HG02678 (cell line): ENCODE data around the gene ESCO1.

Experiments used
- ATAC-seq: cut with Tn5 transposase; IDR thresholded peaks from one replicate; pipeline ENCODE4 v1.9.1; 2021; ENCODE audit warnings: mild to moderate bottlenecking, moderate library complexity; ENCODE audit not compliant: unreplicated experiment

Gene ESCO1

DNA sequence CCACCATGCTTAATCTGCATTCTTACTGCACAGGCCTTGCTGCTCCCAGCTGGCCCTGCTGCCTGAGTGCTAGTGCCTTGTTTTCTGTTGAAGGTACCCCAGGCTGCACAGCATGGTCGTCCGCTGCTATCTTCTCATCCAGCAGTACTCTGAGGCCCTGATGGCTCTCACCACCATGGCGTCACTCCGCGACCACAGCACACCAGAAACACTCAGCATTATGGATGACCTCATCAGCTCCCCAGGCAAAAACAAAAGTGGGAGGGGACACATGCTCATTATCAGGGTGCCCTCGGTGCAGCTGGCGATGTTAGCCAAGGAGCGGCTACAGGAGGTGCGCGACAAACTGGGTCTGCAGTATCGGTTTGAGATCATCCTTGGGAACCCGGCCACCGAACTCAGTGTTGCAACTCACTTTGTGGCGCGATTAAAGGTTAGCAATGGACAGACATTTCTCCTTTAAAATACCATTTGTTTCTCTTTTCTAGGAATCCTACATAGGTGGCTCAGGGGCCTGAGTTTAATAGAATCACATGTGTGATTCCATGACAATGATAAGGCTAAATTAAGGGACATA is 110.5 kb downstream of the ESCO1 start:
- ATAC-seq: no peak

DNA sequence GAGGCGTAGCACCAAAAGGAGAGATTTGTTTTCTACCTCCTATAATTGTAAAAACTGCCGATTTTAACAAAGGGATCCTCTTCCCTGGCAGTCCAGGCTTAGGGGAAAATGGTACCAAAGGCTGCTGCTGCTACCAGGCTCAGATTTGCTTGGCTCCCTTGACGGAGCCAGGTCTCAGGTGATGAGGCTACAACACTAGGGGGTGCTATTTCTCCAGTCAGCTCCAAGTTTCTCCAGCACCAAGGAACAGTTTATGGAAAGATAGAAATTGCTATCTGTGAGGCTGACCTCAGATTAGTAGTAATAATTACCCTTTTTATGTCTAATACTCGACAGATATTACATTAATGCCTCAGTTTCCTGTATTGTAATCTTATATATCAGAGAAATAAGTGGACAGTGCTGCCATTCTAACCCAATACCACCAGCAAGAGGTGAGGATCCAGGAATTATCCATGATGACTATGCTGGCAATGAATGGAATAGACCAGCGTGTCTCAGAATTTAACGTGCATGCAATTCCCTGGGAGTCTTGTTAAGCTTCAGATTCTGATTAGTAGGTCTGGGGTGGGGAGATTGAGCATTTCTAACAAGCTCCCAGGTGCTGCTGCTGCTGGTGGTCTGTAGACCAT is 111.3 kb downstream of the ESCO1 start:
- ATAC-seq: peak; percentile 62

DNA sequence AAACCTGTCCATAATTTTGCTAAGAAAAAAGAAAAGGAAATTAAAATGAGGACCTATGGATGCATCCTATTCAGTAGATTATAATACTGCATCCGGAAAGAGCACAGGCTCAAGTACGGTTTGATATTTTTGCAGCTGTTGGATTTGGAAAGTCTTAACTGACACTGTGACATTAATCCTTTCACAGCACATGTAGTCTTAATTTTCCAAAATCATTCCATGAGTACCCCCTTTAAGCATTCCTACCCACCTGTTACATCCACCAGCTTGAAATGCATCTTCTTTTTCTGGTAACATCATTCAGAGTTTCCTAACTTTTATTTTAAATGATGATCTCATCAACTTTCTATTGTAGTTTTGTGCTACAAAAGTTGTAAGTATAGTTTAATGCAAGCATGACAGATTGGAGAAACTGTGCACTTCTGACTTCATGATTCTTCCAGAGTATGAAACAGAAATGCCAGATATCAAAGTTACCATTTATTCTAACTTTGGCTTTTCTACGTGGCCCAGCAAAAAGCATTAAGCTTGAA is 113.5 kb downstream of the ESCO1 start:
- ATAC-seq: no peak

DNA sequence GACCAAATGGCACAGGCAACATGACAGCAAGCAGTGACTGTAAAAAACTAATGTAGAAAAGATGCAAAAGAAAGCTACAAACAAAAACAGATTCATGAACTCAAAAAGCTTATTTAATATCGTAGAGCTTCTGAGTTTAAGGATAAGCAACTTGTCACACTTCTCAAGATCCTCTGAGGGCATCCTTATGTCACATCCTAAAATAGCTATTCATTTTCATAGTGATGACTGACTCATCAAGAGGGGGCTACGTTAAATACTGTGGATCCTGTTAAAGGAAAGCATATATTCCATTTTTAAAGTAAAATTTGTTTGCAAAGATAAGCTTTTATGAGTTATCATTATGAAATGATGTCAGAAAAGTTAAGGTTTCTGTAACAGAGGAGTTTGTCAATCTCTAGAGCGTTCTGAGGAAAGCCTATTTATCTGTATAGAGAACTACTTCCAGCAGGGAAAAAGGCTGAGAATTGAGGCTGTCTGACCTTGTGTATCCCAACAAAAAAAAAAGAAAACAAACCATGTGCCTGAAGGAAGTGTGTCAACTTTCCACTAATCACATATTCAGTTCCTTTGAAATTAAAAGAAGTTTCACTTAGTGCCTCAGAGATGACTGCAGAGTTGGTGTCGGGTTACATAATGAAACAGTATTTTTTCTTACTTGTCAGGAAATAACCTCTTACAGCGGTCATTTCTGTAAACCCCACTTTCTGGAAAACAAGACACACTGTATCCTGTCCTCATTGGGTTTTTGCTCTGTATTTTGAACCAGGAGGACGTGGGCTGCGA is 115.5 kb downstream of the ESCO1 start:
- no peak for ATAC-seq

DNA sequence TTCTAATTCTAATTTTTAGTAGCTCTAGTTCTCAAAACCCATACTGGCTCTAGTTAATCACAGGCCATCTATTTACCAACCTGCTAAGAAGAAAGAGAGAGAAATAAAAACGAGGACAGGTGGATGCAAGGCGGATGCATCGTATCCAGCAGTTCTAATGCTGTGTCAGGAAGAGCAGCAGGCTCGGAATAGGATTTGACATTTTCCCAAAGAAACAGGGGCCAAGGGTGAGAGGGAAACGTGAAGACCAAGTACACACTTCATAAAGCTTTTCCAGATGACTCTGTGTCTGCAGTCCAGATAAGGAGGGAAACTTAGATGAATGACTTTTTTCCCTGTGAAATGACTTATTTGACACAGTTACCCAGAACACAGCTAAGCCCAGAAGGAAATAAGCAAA is 117.5 kb downstream of the ESCO1 start:
- no peak for ATAC-seq

DNA sequence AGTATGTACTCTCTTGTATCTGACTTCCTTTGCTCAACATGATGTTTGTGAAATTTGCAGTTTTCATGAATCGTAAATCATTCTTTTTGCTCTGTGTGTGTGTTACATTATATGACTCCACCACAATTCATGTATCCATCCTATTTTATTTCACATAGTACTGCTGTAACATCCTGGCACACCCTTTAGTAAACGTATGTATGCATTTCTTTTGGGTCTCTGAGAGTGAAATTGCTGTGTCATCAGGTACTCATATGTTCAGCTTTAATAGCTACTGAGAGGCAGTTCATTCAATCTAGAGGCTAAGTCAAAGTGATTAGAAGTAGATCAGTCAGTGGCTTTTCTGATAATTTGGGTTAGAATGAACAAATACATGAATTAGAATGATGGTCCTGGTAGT is 118.8 kb downstream of the ESCO1 start:
- ATAC-seq: no peak

DNA sequence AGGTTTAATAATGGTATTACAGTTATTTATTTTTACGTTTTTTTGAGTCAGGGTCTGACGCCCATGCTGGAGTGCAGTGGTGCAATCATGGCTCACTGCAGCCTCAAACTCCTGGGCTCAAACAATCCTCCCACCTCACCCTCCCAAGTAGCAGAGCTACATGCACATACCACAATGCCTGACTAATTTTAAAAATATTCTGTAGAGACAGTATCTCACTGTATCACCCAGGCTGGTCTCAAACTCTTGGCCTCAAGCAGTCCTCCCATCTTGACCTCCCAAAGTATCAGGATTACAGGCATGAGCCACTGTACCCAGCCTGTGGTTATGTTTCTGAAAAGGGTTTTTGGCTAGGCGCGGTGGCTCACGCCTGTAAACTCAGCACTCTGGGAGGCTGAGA is 120.8 kb downstream of the ESCO1 start:
- no peak for ATAC-seq
